PC-9 (cell line): ENCODE measurements around the gene TRIM5. TPM values are rescaled to one million over a fixed set of nuclear protein-coding genes. Genes with fewer than 3 reads are reported as not detected.

Experiments used
- BruUV-seq: library from RNA; stranded (reverse); fragments of 400-500 nt; replicated peaks from 2 replicates; lab custom pipeline; 2021; lab: Mats Ljungman, UMichigan
- CTCF ChIA-PET: fragments of 300-600 bp; sonication (Branson Sonifier 250); formaldehyde crosslinking; loops from one replicate; lab custom pipeline; 2022; ENCODE audit warnings: antibody characterized with exemption; lab: Charles Lee
- POLR2A ChIA-PET: fragments of 300-600 bp; sonication (Branson Sonifier 250); formaldehyde crosslinking; loops from one replicate; lab custom pipeline; 2022; ENCODE audit warnings: antibody characterized with exemption; ENCODE audit not compliant: unreplicated experiment; lab: Charles Lee
- DNase-seq, 2 experiments: peaks; one replicate each; pipeline versions ENCODE4 v3.0.0 to v3.0.0-alpha.2; 2015 to 2022; ENCODE audit warnings: mixed read lengths in 1 of 2
- H2AFZ ChIP-seq: fragments of 200-600 bp; sonication (generic); 2 replicates; pipeline ENCODE4 v1.8.1; 2017; ENCODE audit warnings: antibody characterized with exemption
- H3F3A ChIP-seq: fragments of 200-600 bp; sonication (generic); 2 replicates; pipeline ENCODE4 v1.8.1; 2017; ENCODE audit warnings: antibody characterized with exemption, mild to moderate bottlenecking, low read depth; ENCODE audit not compliant: insufficient read depth
- H3K27ac ChIP-seq: fragments of 200-600 bp; sonication (generic); 2 replicates; pipeline ENCODE4 v1.6.1; 2016; ENCODE audit warnings: mixed run types
- H3K27me3 ChIP-seq: fragments of 200-600 bp; sonication (generic); 2 replicates; pipeline ENCODE4 v1.6.1; 2016; ENCODE audit warnings: low read depth, mixed run types; ENCODE audit not compliant: insufficient read depth
- H3K36me3 ChIP-seq: fragments of 200-600 bp; sonication (generic); 2 replicates; pipeline ENCODE4 v1.6.1; 2016; ENCODE audit warnings: low read depth, mixed run types
- H3K4me1 ChIP-seq: fragments of 200-600 bp; sonication (generic); replicated peaks from 2 replicates; pipeline ENCODE4 v1.6.1; 2016; ENCODE audit warnings: mixed run types; ENCODE audit not compliant: insufficient read depth
- H3K4me2 ChIP-seq: fragments of 200-600 bp; sonication (generic); 2 replicates; pipeline ENCODE4 v1.6.1; 2017; ENCODE audit warnings: mixed run types
- H3K4me3 ChIP-seq: fragments of 200-600 bp; sonication (generic); 2 replicates; pipeline ENCODE4 v1.6.1; 2016; ENCODE audit warnings: mixed run types
- H3K79me2 ChIP-seq: fragments of 200-600 bp; sonication (generic); 2 replicates; pipeline ENCODE4 v1.6.1; 2017; ENCODE audit warnings: low read depth, mixed run types
- H3K9me2 ChIP-seq: fragments of 200-600 bp; sonication (generic); 2 replicates; pipeline ENCODE4 v1.8.1; 2017; ENCODE audit warnings: mild to moderate bottlenecking; ENCODE audit not compliant: insufficient read depth
- H3K9me3 ChIP-seq: fragments of 200-600 bp; sonication (generic); 2 replicates; pipeline ENCODE4 v1.8.1; 2016; ENCODE audit warnings: low read depth; ENCODE audit not compliant: insufficient read depth
- H4K20me1 ChIP-seq: fragments of 200-600 bp; sonication (generic); 2 replicates; pipeline ENCODE4 v1.8.1; 2017; ENCODE audit not compliant: insufficient read depth
- CTCF ChIP-seq: fragments of 200-600 bp; sonication (generic); conservative IDR thresholded peaks from 2 replicates; pipeline ENCODE4 v1.6.1; 2017; ENCODE audit warnings: mixed run types, antibody characterized with exemption, mild to moderate bottlenecking, moderate library complexity
- EZH2 ChIP-seq: fragments of 200-600 bp; sonication (generic); IDR thresholded peaks from 2 replicates; pipeline ENCODE4 v1.8.0; 2017; ENCODE audit warnings: antibody characterized with exemption, low read depth
- intact Hi-C: fragments of 100-400 bp; cut with micrococcal nuclease; formaldehyde crosslinking; loops from one replicate; pipeline ENCODE4 v1.10.0; 2022; ENCODE audit not compliant: unreplicated experiment
- total RNA-seq: library from RNA; stranded (reverse); gene quantifications from 2 replicates; pipeline ENCODE4 v1.2.3, GENCODE V29; 2021

TRIM5 gene
- total RNA-seq, 1 experiment from 2014 or later: 20.5 TPM

DNA sequence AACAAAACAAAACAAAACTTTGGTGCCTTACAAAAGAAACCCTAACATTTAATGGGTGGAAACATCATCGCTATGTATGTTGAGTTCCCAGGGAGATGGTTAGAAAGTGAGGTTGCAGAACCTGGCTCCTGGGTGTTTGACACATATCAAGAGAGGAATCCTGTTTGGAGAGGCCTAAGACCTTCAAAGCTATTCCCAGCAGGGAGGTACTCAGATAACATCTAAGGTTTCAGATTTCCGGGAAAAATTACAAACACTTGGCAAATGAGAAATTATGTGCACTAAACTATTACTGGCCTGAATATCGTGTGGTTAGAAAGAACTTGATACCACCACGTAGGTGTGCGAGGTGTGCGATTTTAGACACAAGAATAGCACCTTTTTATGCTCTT lies 18.5 kb downstream of the TRIM5 start:
- intact Hi-C loops: no loop called here

GRCh38 chr11:5665746-5666401 lies 19.0 kb downstream of the TRIM5 start:
- no peaks in the 10 kb centered on the region for H3K27me3 ChIP-seq
- CTCF ChIA-PET: no interaction called here
- H3K4me2 ChIP-seq: no peak overlapping the region
- BruUV-seq: no TSS peak
- H3K9me3 ChIP-seq: no peaks in the 10 kb centered on the region
- POLR2A ChIA-PET: interaction anchor here (0.7 kb wide), 1 partner anchor 44 kb away, joined by 4 read pairs; no protein-coding TSS in a partner anchor
- no peaks in the 10 kb centered on the region for H3K79me2 ChIP-seq
- H3K4me3 ChIP-seq: no peak overlapping the region
- H4K20me1 ChIP-seq: no peaks in the 10 kb centered on the region
- TF ChIP-seq CTCF (no peak), EZH2 (no peak)
- H2AFZ ChIP-seq: no peak overlapping the region
- no peaks in the 10 kb centered on the region for H3K36me3 ChIP-seq
- no peaks in the 10 kb centered on the region for H3K9me2 ChIP-seq
- no peak overlapping the region for H3K27ac ChIP-seq
- intact Hi-C loops: no loop called here
- DNase-seq: no peak
- no peaks in the 10 kb centered on the region for H3F3A ChIP-seq
- H3K4me1 ChIP-seq: peaks cover 8% of the 10 kb centered on the region

More for the DNA sequence above, 18.5 kb downstream of the TRIM5 start:
- Histone ChIP-seq H3K4me2 (no peak overlapping the region; the same call in 1 of the 2 replicates), H3K27ac (no peak overlapping the region), H3K27me3 (no peaks in the 10 kb centered on the region), H3F3A (no peaks in the 10 kb centered on the region), H4K20me1 (no peaks in the 10 kb centered on the region), H3K79me2 (no peaks in the 10 kb centered on the region), H3K9me3 (no peaks in the 10 kb centered on the region), H3K4me1 (peaks cover 8% of the 10 kb centered on the region), H3K9me2 (no peaks in the 10 kb centered on the region), H3K36me3 (no peaks in the 10 kb centered on the region), H3K4me3 (no peak overlapping the region), H2AFZ (no peak overlapping the region)
- peak in 1 of 2 experiments; percentile 62 for DNase-seq
- ChIA-PET POLR2A (interaction anchor here (0.7 kb wide), 1 partner anchor 45 kb away, joined by 4 read pairs; no protein-coding TSS in a partner anchor), CTCF (no interaction called here)
- no TSS peak for BruUV-seq
- TF ChIP-seq CTCF (no peak), EZH2 (no peak)

- intact Hi-C loops: no loop called here
- Histone ChIP-seq H3K27me3 (no peaks in the 10 kb centered on the region), H3K27ac (no peak overlapping the region), H3F3A (no peaks in the 10 kb centered on the region), H3K4me1 (peaks cover 8% of the 10 kb centered on the region), H3K36me3 (no peaks in the 10 kb centered on the region), H3K4me2 (no peak overlapping the region), H3K9me3 (no peaks in the 10 kb centered on the region), H4K20me1 (no peaks in the 10 kb centered on the region), H3K9me2 (no peaks in the 10 kb centered on the region), H3K4me3 (no peak overlapping the region), H2AFZ (no peak overlapping the region), H3K79me2 (no peaks in the 10 kb centered on the region)
- ChIA-PET POLR2A (no interaction called here), CTCF (no interaction called here)
- no peak for DNase-seq
- no peak for TF ChIP-seq EZH2
- no TSS peak for BruUV-seq
Measured at GRCh38 chr11:5665051-5665570, 19.8 kb downstream of the TRIM5 start.
